Liver (tissue), 9 donors: ENCODE measurements around the gene TFAP2D. TPM values are rescaled to one million over a fixed set of nuclear protein-coding genes. Genes with fewer than 3 reads are reported as not detected.

Experiments used
- DNase-seq: peaks from one replicate; pipeline ENCODE4 v3.0.0-alpha.2; 2017; ENCODE audit warnings: low spot score
- H3K27ac ChIP-seq, 2 donors: one replicate each; pipeline ENCODE4 v1.7.0; 2013; ENCODE audit warnings: inconsistent platforms in 2 of 2, low read length in 2 of 2, control low read depth in 1 of 2, low read depth in 1 of 2, mild to moderate bottlenecking in 1 of 2
- H3K27me3 ChIP-seq, 4 donors: one replicate each; pipeline versions ENCODE4 v1.6.1 to v1.7.0; 2013; ENCODE audit warnings: low read length in 3 of 4, inconsistent platforms in 1 of 4, mild to moderate bottlenecking in 1 of 4, moderate library complexity in 1 of 4; ENCODE audit not compliant: control insufficient read depth in 4 of 4, insufficient read depth in 4 of 4
- H3K36me3 ChIP-seq, 4 donors: one replicate each; pipeline versions ENCODE4 v1.6.1 to v1.7.0; 2013; ENCODE audit warnings: low read length in 3 of 4, mild to moderate bottlenecking in 3 of 4, low read depth in 1 of 4, moderate library complexity in 1 of 4; ENCODE audit not compliant: control insufficient read depth in 4 of 4, insufficient read depth in 3 of 4
- H3K4me1 ChIP-seq, 4 donors: one replicate each; pipeline versions ENCODE4 v1.6.1 to v1.7.0; 2013; ENCODE audit warnings: low read length in 3 of 4, mild to moderate bottlenecking in 3 of 4, moderate library complexity in 1 of 4; ENCODE audit not compliant: control insufficient read depth in 4 of 4, insufficient read depth in 4 of 4
- H3K4me3 ChIP-seq, 3 donors: one replicate each; pipeline versions ENCODE4 v1.6.1 to v1.7.0; 2013; ENCODE audit warnings: low read length in 3 of 3, control low read depth in 1 of 3, low read depth in 1 of 3, mild to moderate bottlenecking in 1 of 3
- H3K9ac ChIP-seq, 2 donors: one replicate each; pipeline ENCODE4 v1.7.0; 2013; ENCODE audit warnings: low read length in 2 of 2, mild to moderate bottlenecking in 2 of 2, moderate library complexity in 2 of 2, control low read depth in 1 of 2, low read depth in 1 of 2
- H3K9me3 ChIP-seq, 4 donors: one replicate each; pipeline versions ENCODE4 v1.6.1 to v1.7.0; 2013; ENCODE audit warnings: low read length in 3 of 4; ENCODE audit not compliant: control insufficient read depth in 4 of 4
- EGR1 ChIP-seq, 2 donors: IDR thresholded peaks; 2 replicates each; pipeline ENCODE4 v1.6.1; 2016 to 2018; ENCODE audit warnings: antibody characterized with exemption in 2 of 2, low read depth in 2 of 2
- FOXA1 ChIP-seq: IDR thresholded peaks from 2 replicates; pipeline ENCODE4 v1.6.1; 2016; ENCODE audit warnings: antibody characterized with exemption
- FOXA2 ChIP-seq: IDR thresholded peaks from 2 replicates; pipeline ENCODE4 v1.6.1; 2016; ENCODE audit warnings: antibody characterized with exemption
- GABPA ChIP-seq, 2 donors: IDR thresholded peaks in 1 of 2; conservative IDR thresholded peaks in 1 of 2; 2 replicates each; pipeline ENCODE4 v1.6.1; 2016; ENCODE audit warnings: antibody characterized with exemption in 2 of 2, mild to moderate bottlenecking in 1 of 2, moderate library complexity in 1 of 2
- HNF4A ChIP-seq, 2 donors: conservative IDR thresholded peaks; 2 replicates each; pipeline ENCODE4 v1.6.1; 2016; ENCODE audit warnings: antibody characterized with exemption in 2 of 2, mild to moderate bottlenecking in 2 of 2
- HNF4G ChIP-seq: IDR thresholded peaks from 2 replicates; pipeline ENCODE4 v1.6.1; 2016; ENCODE audit warnings: antibody characterized with exemption
- JUND ChIP-seq, 2 donors: IDR thresholded peaks; 2 replicates each; pipeline ENCODE4 v1.6.1; 2016; ENCODE audit warnings: antibody characterized with exemption in 2 of 2
- MAX ChIP-seq: IDR thresholded peaks from 2 replicates; pipeline ENCODE4 v1.6.1; 2016; ENCODE audit warnings: antibody characterized with exemption
- NR2F2 ChIP-seq: IDR thresholded peaks from 2 replicates; pipeline ENCODE4 v1.6.1; 2016; ENCODE audit warnings: antibody characterized with exemption
- RAD21 ChIP-seq, 2 donors: IDR thresholded peaks; 2 replicates each; pipeline ENCODE4 v1.6.1; 2016; ENCODE audit warnings: antibody characterized with exemption in 2 of 2, mild to moderate bottlenecking in 2 of 2
- RXRA ChIP-seq, 2 donors: IDR thresholded peaks; 2 replicates each; pipeline ENCODE4 v1.6.1; 2017 to 2018; ENCODE audit warnings: antibody characterized with exemption in 2 of 2, mild to moderate bottlenecking in 1 of 2
- SP1 ChIP-seq: IDR thresholded peaks from 2 replicates; pipeline ENCODE4 v1.6.1; 2018; ENCODE audit warnings: antibody characterized with exemption, mild to moderate bottlenecking
- TAF1 ChIP-seq: conservative IDR thresholded peaks from 2 replicates; pipeline ENCODE4 v1.6.1; 2016; ENCODE audit warnings: antibody characterized with exemption, mild to moderate bottlenecking
- YY1 ChIP-seq: IDR thresholded peaks from 2 replicates; pipeline ENCODE4 v1.6.1; 2016; ENCODE audit warnings: antibody characterized with exemption, mild to moderate bottlenecking
- ZBTB33 ChIP-seq: IDR thresholded peaks from 2 replicates; pipeline ENCODE4 v1.6.1; 2016; ENCODE audit warnings: antibody characterized with exemption
- polyA plus RNA-seq, 2 donors: library from polyadenylated mRNA; stranded (reverse) in 1 of 2; unstranded in 1 of 2; fragments of 200-250 nt in 1 of 2; fragments of >200 nt in 1 of 2; fragmentation: Nextera tagmentation in 1 of 2; extraction: Ambion mirVana in 1 of 2; gene quantifications; one replicate each; pipeline versions ENCODE4 v1.2.1 to v1.2.3, GENCODE V29; 2013 to 2015
- total RNA-seq, 2 donors: library from RNA; depleted of rRNA; stranded (reverse); fragments of >200 nt; gene quantifications; one replicate each; pipeline ENCODE4 v1.2.3, GENCODE V29; 2014
- TF ChIP-seq, protein P1 (sequence below): IDR thresholded peaks from 2 replicates; pipeline ENCODE4 v1.6.1; 2016; ENCODE audit warnings: antibody characterized with exemption, mild to moderate bottlenecking
- TF ChIP-seq, protein P2 (sequence below): IDR thresholded peaks from 2 replicates; pipeline ENCODE4 v1.6.1; 2016; ENCODE audit warnings: antibody characterized with exemption
- TF ChIP-seq, protein P3 (sequence below): fragments of 150-350 bp; IDR thresholded peaks from 2 replicates; pipeline ENCODE4 v1.5.1; 2017; ENCODE audit warnings: improper control_type of control experiment, low read depth, low read length; ENCODE audit not compliant: missing input control
- donor health status: healthy.
- donor health status: healthy.
- donor health status: healthy.
- donor health status: healthy.
- donor health status: healthy.

Gene TFAP2D
- total and polyA plus RNA-seq, 4 donors: not detected

DNA sequence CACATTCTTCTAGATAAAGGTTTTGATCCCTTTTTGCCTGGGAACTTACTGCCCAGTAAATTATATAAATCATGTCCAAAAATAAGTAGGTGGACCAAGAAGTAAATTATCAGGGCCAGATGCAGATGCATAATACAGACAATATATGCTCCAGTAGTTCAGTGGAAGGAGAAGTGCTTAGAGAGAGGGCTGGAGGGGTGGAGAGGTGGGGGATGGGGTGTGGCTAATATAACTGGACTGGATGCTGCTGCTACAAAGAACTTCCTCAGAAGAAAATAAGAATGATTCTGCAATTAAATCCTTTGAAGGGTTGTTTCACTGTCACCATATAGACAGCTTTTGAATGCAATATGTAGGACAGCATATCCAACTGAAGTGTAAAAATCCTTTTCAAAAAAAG lies 14.8 kb upstream of the TFAP2D start:
- H3K4me1 ChIP-seq: no peaks in the 10 kb centered on the region
- no peak overlapping the region for H3K9ac ChIP-seq
- TF ChIP-seq HNF4G (no peak), YY1 (no peak), FOXA1 (no peak), GABPA (IDR thresholded peaks at IDR 0.05 in 1 of 2, conservative IDR thresholded peaks at IDR 0.05 in 1 of 2) (no peak), EGR1 (IDR thresholded peaks at IDR 0.05; ENCODE audit: low read depth in 2 of 2) (no peak), MAX (no peak), SP1 (no peak), JUND (IDR thresholded peaks at IDR 0.05) (no peak), RAD21 (IDR thresholded peaks at IDR 0.05) (no peak), NR2F2 (no peak), ZBTB33 (no peak), RXRA (IDR thresholded peaks at IDR 0.05) (no peak), TAF1 (no peak), HNF4A (conservative IDR thresholded peaks at IDR 0.05) (no peak), FOXA2 (no peak)
- TF ChIP-seq, protein P1, sequence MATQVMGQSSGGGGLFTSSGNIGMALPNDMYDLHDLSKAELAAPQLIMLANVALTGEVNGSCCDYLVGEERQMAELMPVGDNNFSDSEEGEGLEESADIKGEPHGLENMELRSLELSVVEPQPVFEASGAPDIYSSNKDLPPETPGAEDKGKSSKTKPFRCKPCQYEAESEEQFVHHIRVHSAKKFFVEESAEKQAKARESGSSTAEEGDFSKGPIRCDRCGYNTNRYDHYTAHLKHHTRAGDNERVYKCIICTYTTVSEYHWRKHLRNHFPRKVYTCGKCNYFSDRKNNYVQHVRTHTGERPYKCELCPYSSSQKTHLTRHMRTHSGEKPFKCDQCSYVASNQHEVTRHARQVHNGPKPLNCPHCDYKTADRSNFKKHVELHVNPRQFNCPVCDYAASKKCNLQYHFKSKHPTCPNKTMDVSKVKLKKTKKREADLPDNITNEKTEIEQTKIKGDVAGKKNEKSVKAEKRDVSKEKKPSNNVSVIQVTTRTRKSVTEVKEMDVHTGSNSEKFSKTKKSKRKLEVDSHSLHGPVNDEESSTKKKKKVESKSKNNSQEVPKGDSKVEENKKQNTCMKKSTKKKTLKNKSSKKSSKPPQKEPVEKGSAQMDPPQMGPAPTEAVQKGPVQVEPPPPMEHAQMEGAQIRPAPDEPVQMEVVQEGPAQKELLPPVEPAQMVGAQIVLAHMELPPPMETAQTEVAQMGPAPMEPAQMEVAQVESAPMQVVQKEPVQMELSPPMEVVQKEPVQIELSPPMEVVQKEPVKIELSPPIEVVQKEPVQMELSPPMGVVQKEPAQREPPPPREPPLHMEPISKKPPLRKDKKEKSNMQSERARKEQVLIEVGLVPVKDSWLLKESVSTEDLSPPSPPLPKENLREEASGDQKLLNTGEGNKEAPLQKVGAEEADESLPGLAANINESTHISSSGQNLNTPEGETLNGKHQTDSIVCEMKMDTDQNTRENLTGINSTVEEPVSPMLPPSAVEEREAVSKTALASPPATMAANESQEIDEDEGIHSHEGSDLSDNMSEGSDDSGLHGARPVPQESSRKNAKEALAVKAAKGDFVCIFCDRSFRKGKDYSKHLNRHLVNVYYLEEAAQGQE: no peak
- TF ChIP-seq, protein P2, sequence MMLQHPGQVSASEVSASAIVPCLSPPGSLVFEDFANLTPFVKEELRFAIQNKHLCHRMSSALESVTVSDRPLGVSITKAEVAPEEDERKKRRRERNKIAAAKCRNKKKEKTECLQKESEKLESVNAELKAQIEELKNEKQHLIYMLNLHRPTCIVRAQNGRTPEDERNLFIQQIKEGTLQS: no peak
- TF ChIP-seq, protein P3, sequence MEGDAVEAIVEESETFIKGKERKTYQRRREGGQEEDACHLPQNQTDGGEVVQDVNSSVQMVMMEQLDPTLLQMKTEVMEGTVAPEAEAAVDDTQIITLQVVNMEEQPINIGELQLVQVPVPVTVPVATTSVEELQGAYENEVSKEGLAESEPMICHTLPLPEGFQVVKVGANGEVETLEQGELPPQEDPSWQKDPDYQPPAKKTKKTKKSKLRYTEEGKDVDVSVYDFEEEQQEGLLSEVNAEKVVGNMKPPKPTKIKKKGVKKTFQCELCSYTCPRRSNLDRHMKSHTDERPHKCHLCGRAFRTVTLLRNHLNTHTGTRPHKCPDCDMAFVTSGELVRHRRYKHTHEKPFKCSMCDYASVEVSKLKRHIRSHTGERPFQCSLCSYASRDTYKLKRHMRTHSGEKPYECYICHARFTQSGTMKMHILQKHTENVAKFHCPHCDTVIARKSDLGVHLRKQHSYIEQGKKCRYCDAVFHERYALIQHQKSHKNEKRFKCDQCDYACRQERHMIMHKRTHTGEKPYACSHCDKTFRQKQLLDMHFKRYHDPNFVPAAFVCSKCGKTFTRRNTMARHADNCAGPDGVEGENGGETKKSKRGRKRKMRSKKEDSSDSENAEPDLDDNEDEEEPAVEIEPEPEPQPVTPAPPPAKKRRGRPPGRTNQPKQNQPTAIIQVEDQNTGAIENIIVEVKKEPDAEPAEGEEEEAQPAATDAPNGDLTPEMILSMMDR: no peak
- H3K9me3 ChIP-seq: no peaks in the 10 kb centered on the region
- DNase-seq: no peak
- H3K4me3 ChIP-seq: no peak overlapping the region
- H3K27ac ChIP-seq: no peak overlapping the region
- H3K27me3 ChIP-seq: peaks cover 0 to 5% (median 2%) of the 10 kb centered on the region in 4 donors
- H3K36me3 ChIP-seq: no peaks in the 10 kb centered on the region
